ENCODE results near the gene MSI2. TPM values are rescaled to one million over a fixed set of nuclear protein-coding genes. Genes with fewer than 3 reads are reported as not detected.
A peak's percentile ranks its signal among the peaks of the same experiment; 100 is the strongest.

The MSI2 gene
- total and polyA plus RNA-seq, 9 of the 15 experiments (the other 6 are each of a cell fraction or from before 2014, with no cell fraction given), result 4.6 to 61.8 (median 42.4) TPM

GRCh38 chr17:57466521-57466920 is 210.2 kb downstream of the MSI2 start (continued):
- TF ChIP-seq CEBPG (CRISPR knock-in tag; IDR thresholded peaks at IDR 0.05) (no peak), CEBPG (tag; conservative IDR thresholded peaks at IDR 0.05 in 1 of 2, IDR thresholded peaks at IDR 0.05 in 1 of 2) (no peak), PRPF4 (IDR thresholded peaks at IDR 0.05; ENCODE audit: insufficient read depth, low read depth, low read length, poor library complexity, severe bottlenecking) (no peak), CHAMP1 (IDR thresholded peaks at IDR 0.05) (no peak), CAMTA2 (CRISPR knock-in tag; conservative IDR thresholded peaks at IDR 0.05) (no peak), ARID2 (IDR thresholded peaks at IDR 0.05) (no peak)

GRCh38 chr17:57467226-57467625 is 210.9 kb downstream of the MSI2 start:
- TF ChIP-seq ARID1B (IDR thresholded peaks at IDR 0.05) (no peak), THRB (CRISPR knock-in tag; conservative IDR thresholded peaks at IDR 0.05) (0 out of 2 replicates have a peak, but pooled peaks have one; percentile 16), SRSF7 (optimal IDR thresholded peaks at IDR 0.05; ENCODE audit: low read depth, low read length) (no peak)
- ChIA-PET CTCF (ENCODE audit: low intra/inter-chr PET ratio) (no interaction called here), POLR2A (no interaction called here)
- Histone ChIP-seq H3K9me3 (replicated peaks; ENCODE audit: control insufficient read depth, insufficient read depth, low read depth, low read length) (no peaks in the 10 kb centered on the region), H3K4me2 (ENCODE audit: insufficient read depth, low read length) (no peak overlapping the region), H3K27ac (ENCODE audit: extremely low read depth, low read depth, low read length) (no peak overlapping the region), H3K9me1 (ENCODE audit: control insufficient read depth, insufficient read depth, low read length) (no peaks in the 10 kb centered on the region), H3K4me3 (no peak overlapping the region), H3K9ac (ENCODE audit: insufficient read depth in 1 of 2, low read depth in 2 of 2, low read length in 2 of 2) (no peak overlapping the region), H3K79me2 (ENCODE audit: control insufficient read depth, insufficient read depth, low read length) (no peaks in the 10 kb centered on the region), H2AFZ (ENCODE audit: low read depth, low read length) (no peak overlapping the region), H4K20me1 (replicated peaks; ENCODE audit: control insufficient read depth, insufficient read depth, low read length) (peaks cover 4% of the 10 kb centered on the region; the same call in 1 of the 2 replicates), H3K4me1 (replicated peaks in 1 of 2; ENCODE audit: control insufficient read depth in 2 of 2, insufficient read depth in 2 of 2, low read length in 2 of 2) (peaks cover 3 to 7% of the 10 kb centered on the region in 2 experiments; a peak in 4 of 5 replicates), H3K36me3 (ENCODE audit: control insufficient read depth, insufficient read depth, low read length) (no peaks in the 10 kb centered on the region), H3K27me3 (ENCODE audit: control insufficient read depth in 2 of 2, insufficient read depth in 2 of 2, low read length in 2 of 2) (no peaks in the 10 kb centered on the region)
- intact Hi-C loops (cut with micrococcal nuclease) (no loop called here), in situ Hi-C loops (cut with MboI) (no loop called here)
- no TSS peak for BruUV-seq (replicated peaks)
- WGBS (ENCODE audit: insufficient coverage, low coverage, missing lambda C conversion rate), result 79% methylated on average over 4 of the region's 4 CpGs
- DNase-seq (ENCODE audit: extremely low read depth in 1 of 4, low spot score in 3 of 4) (no peak), ATAC-seq (no peak), FAIRE-seq (no peak)

Measured in K562 (cell line).